Uterus (tissue), 4 donors: ENCODE results near the gene MOB3C. TPM values are rescaled to one million over a fixed set of nuclear protein-coding genes. Genes with fewer than 3 reads are reported as not detected.

Experiments
- DNase-seq, 2 donors: peaks; one replicate each; pipeline ENCODE4 v3.0.0-alpha.2; 2019 to 2020
- H3K27ac ChIP-seq, 2 donors: fragments of 200-600 bp; sonication (generic); 1 replicate in 1 of 2; 2 replicates in 1 of 2; pipeline ENCODE4 v1.5.1; 2016 to 2018
- H3K27me3 ChIP-seq, 2 donors: fragments of 200-600 bp; sonication (generic); one replicate each; pipeline ENCODE4 v1.5.1; 2018 to 2019; ENCODE audit warnings: control low read depth in 1 of 2
- H3K36me3 ChIP-seq, 2 donors: fragments of 200-600 bp; sonication (generic); one replicate each; pipeline ENCODE4 v1.5.1; 2019; ENCODE audit warnings: control low read depth in 1 of 2
- H3K4me1 ChIP-seq, 2 donors: fragments of 200-600 bp; sonication (generic); one replicate each; pipeline ENCODE4 v1.5.1; 2018 to 2019; ENCODE audit warnings: control low read depth in 1 of 2
- H3K4me3 ChIP-seq, 2 donors: fragments of 200-600 bp; sonication (generic); 1 replicate in 1 of 2; 2 replicates in 1 of 2; pipeline ENCODE4 v1.5.1; 2018 to 2019; ENCODE audit warnings: mild to moderate bottlenecking in 1 of 2
- H3K9me3 ChIP-seq, 2 donors: fragments of 200-600 bp; sonication (generic); one replicate each; pipeline ENCODE4 v1.5.1; 2019; ENCODE audit warnings: control low read depth in 1 of 2
- POLR2A ChIP-seq, 2 donors: fragments of 450-650 bp; IDR thresholded peaks; one replicate each; pipeline ENCODE4 v1.6.1; 2016; ENCODE audit warnings: antibody characterized with exemption in 2 of 2, mild to moderate bottlenecking in 1 of 2, moderate library complexity in 1 of 2
- intact Hi-C: fragments of 100-400 bp; cut with DNase I; formaldehyde crosslinking; loops from one replicate; pipeline ENCODE4 v1.15.1; 2023; ENCODE audit warnings: low total_unique reads
- total RNA-seq, 4 donors: library from RNA; depleted of rRNA in 3 of 4; stranded (reverse); fragments of >200 nt in 3 of 4; gene quantifications; one replicate each; pipeline versions ENCODE4 v1.1.0 to v1.2.4, GENCODE V29; 2014 to 2023
- TF ChIP-seq, protein P1 (sequence below), 4 experiments: fragments of 200-600 bp in 2 of 4; fragments of 450-650 bp in 2 of 4; sonication (generic) in 2 of 4; IDR thresholded peaks; one replicate each; pipeline ENCODE4 v1.5.1; 2016 to 2019; ENCODE audit warnings: antibody characterized with exemption in 4 of 4, mild to moderate bottlenecking in 2 of 4, moderate library complexity in 1 of 4
- donor health status: DM: yes; HTN: yes; CAD: no.

Gene MOB3C
- total RNA-seq, 4 donors from 2014 or later: 6.9 to 22.5 (median 16.6) TPM

- no peak for DNase-seq
- Histone ChIP-seq H3K4me1 (no peaks in the 10 kb centered on the region), H3K36me3 (no peaks in the 10 kb centered on the region), H3K9me3 (no peaks in the 10 kb centered on the region), H3K27ac (no peak overlapping the region), H3K4me3 (no peak overlapping the region), H3K27me3 (no peaks in the 10 kb centered on the region)
- TF ChIP-seq POLR2A (IDR thresholded peaks at IDR 0.05): no peak
- TF ChIP-seq, protein P1, sequence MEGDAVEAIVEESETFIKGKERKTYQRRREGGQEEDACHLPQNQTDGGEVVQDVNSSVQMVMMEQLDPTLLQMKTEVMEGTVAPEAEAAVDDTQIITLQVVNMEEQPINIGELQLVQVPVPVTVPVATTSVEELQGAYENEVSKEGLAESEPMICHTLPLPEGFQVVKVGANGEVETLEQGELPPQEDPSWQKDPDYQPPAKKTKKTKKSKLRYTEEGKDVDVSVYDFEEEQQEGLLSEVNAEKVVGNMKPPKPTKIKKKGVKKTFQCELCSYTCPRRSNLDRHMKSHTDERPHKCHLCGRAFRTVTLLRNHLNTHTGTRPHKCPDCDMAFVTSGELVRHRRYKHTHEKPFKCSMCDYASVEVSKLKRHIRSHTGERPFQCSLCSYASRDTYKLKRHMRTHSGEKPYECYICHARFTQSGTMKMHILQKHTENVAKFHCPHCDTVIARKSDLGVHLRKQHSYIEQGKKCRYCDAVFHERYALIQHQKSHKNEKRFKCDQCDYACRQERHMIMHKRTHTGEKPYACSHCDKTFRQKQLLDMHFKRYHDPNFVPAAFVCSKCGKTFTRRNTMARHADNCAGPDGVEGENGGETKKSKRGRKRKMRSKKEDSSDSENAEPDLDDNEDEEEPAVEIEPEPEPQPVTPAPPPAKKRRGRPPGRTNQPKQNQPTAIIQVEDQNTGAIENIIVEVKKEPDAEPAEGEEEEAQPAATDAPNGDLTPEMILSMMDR (IDR thresholded peaks at IDR 0.05): no peak
- intact Hi-C loops: no loop called here
These were observed 47.5 kb downstream of the MOB3C start for GRCh38 chr1:46569116-46569515.

GRCh38 chr1:46568461-46568891, 48.1 kb downstream of the MOB3C start:
- DNase-seq: no peak
- TF ChIP-seq POLR2A (IDR thresholded peaks at IDR 0.05): no peak
- TF ChIP-seq, protein P1 (IDR thresholded peaks at IDR 0.05): no peak
- no peaks in the 10 kb centered on the region for H3K36me3 ChIP-seq
- no peaks in the 10 kb centered on the region for H3K9me3 ChIP-seq
- no peaks in the 10 kb centered on the region for H3K4me1 ChIP-seq
- H3K4me3 ChIP-seq: no peak overlapping the region
- H3K27me3 ChIP-seq: no peaks in the 10 kb centered on the region
- intact Hi-C loops: no loop called here
- no peak overlapping the region for H3K27ac ChIP-seq

- H3K9me3 ChIP-seq: no peaks in the 10 kb centered on the region
- TF ChIP-seq, protein P1 (IDR thresholded peaks at IDR 0.05): no peak
- TF ChIP-seq POLR2A (IDR thresholded peaks at IDR 0.05): no peak
- no peak overlapping the region for H3K4me3 ChIP-seq
- intact Hi-C loops: no loop called here
- H3K36me3 ChIP-seq: no peaks in the 10 kb centered on the region
- H3K27me3 ChIP-seq: no peaks in the 10 kb centered on the region
- no peaks in the 10 kb centered on the region for H3K4me1 ChIP-seq
- no peak for DNase-seq
- H3K27ac ChIP-seq: no peak overlapping the region
These were observed 53.3 kb downstream of the MOB3C start for GRCh38 chr1:46563341-46563740.

- Histone ChIP-seq H3K9me3 (no peaks in the 10 kb centered on the region), H3K36me3 (no peaks in the 10 kb centered on the region), H3K4me3 (no peak overlapping the region), H3K4me1 (no peaks in the 10 kb centered on the region), H3K27me3 (no peaks in the 10 kb centered on the region), H3K27ac (no peak overlapping the region)
- no peak for TF ChIP-seq POLR2A (IDR thresholded peaks at IDR 0.05)
- TF ChIP-seq, protein P1 (IDR thresholded peaks at IDR 0.05): no peak
- intact Hi-C loops: no loop called here
- DNase-seq: no peak
These were observed 54.1 kb downstream of the MOB3C start for GRCh38 chr1:46562498-46562897.

- DNase-seq: no peak
- Histone ChIP-seq H3K9me3 (no peaks in the 10 kb centered on the region), H3K4me1 (no peaks in the 10 kb centered on the region), H3K36me3 (no peaks in the 10 kb centered on the region), H3K4me3 (no peak overlapping the region), H3K27ac (no peak overlapping the region), H3K27me3 (no peaks in the 10 kb centered on the region)
- intact Hi-C loops: no loop called here
- TF ChIP-seq, protein P1 (IDR thresholded peaks at IDR 0.05): no peak
- no peak for TF ChIP-seq POLR2A (IDR thresholded peaks at IDR 0.05)
These were observed 57.6 kb downstream of the MOB3C start for GRCh38 chr1:46558966-46559365.
